GM18868 (cell line): ENCODE results near the gene LTC4S.
"Not testable (repeated sequence)": the region's sequence is repeated elsewhere in the genome, so short reads cannot be mapped to it uniquely, and the experiment has no call there.

Experiments
- ATAC-seq: cut with Tn5 transposase; IDR thresholded peaks from one replicate; pipeline ENCODE4 v1.9.1; 2021; ENCODE audit warnings: mild to moderate bottlenecking, moderate library complexity; ENCODE audit not compliant: unreplicated experiment

The LTC4S gene, protein sequence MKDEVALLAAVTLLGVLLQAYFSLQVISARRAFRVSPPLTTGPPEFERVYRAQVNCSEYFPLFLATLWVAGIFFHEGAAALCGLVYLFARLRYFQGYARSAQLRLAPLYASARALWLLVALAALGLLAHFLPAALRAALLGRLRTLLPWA

DNA sequence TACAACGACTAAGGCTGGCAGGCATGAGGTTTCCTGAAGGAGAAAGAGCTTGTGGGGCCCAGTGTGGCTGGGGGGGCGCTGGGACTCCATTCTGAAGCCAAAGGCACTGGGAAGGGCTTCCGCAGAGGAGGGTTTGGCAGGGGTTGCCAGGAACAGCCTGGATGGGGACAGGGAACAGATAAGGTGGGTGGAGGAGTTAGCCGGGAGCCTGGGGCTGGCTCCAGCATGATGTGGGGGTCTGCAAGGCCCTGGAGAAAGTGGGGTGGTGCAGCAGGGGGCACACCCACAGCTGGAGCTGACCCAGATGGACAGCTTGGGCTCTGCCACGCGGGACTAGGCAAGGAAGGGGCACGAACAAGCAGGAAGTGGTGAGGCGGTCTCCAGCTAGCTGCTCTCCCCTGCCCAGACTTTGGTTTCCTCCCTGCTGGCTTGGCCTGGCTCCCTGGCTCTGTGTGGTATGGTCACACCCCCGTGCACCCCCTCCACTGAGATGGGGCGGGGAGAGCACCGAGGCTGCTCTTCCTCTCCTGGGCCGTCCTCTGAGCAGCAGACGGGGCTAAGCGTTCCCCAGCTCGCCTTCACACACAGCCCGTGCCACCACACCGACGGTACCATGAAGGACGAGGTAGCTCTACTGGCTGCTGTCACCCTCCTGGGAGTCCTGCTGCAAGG is at the start of gene LTC4S:
Gene LTC4S (plus strand): TSS at position 519 of the 672 bp plus-strand sequence. CDS start 95 bp downstream, at position 614.
- peak; percentile 31 for ATAC-seq

DNA sequence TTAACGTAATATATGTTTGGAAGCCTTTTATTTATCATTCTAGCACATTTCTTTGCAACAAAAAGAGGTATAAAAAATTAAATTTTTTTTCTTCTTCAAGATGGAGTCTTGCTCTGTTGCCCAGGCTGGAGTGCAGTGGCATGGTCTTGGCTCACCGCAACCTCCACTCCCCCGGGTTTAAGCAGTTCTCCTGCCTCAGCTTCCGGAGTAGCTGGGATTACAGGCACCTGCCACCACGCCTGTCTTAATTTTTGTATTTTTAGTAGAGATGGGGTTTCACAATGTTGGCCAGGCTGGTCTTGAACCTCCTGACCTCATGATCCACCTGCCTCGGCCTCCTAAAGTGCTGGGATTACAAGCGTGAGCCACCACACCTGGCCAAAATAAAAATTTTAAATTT is 49.7 kb upstream of the LTC4S start:
- ATAC-seq: not testable (repeated sequence)

DNA sequence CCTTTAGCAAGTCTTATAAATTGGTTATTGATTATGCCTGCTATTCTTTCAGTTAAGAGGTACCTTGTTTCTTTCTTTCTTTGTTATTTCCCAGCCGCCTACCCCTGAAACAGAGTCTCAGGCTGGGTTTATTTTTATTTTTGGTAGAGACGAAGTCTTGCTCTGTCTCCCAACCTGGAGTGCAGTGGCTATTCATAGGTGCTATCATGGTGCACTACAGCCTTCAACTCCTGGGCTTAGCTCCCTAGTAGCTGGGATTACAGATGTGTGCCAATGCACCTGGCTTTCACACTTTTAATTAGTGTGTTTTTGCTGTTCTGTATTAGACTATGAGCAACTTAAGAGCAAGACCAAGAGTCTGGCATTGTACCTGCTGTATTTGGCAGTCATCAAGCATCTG is 46.9 kb upstream of the LTC4S start:
- no peak for ATAC-seq

DNA sequence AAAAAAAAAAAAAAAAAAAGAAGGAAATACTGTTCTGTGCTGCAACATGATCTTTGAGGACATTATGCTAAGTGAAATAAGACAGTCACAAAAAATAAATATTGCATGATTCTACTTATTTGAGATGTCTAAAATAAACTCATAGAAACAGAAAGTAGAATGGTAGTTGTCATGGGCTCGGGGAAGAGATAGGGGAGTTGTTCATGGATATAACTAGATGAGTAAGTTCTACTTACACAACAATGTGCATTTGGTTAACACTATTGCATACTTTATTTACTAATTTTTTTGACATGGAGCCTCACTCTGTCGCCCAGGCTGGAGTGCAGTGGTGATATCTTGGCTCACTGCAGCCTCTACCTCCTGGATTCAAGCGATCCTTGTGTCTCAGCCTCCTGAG is 46.0 kb upstream of the LTC4S start:
- no peak for ATAC-seq

DNA sequence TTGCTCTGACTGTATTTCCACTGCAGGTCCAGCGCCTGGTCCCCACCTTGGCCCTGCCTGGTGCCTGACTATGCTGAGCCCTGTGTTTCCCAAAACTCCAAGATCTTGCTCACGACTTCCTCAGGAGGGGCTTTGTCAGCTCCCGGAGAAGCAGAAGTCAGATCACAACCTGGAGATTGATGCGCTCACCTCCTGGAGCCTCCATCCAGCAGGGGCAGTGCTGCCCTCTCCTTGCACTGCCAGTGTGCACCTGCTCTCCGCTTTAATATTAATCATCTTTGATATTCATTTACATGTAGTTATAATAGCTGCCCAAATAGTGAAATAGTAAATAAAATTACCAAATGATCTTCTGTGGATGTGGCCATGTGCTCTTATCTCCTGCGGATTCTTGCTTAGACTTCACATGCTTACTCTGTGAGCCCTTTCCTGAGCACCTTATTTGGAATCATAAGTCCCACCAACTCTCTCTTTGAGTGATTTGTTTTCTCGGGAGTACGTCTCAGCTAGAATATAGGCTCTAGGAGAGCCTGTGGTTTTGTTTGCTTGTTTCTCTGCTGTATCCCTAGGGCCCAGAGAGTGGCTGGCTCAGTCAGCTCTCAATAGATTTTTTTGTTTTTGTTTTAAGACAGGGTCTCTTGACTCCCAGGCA is 43.8 kb upstream of the LTC4S start:
- no peak for ATAC-seq

DNA sequence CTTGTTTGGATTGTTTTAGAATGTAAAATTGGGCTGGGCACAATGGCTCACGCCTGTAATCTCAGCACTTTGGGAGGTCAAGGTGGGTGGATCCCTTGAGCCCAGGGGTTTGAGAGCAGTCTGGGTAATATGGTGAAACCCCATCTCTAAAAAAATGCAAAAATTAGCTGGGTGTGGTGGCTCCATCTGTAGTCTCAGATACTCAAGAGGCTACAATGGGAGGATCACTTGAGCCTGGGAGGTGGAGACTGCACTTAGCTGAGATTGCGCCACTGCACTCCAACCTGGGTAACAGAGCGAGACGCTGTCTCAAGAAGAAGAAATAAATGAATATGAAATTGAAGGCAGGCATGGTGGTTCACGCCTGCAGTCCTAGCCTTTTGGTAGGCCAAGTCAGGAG is 39.8 kb upstream of the LTC4S start:
- no peak for ATAC-seq

DNA sequence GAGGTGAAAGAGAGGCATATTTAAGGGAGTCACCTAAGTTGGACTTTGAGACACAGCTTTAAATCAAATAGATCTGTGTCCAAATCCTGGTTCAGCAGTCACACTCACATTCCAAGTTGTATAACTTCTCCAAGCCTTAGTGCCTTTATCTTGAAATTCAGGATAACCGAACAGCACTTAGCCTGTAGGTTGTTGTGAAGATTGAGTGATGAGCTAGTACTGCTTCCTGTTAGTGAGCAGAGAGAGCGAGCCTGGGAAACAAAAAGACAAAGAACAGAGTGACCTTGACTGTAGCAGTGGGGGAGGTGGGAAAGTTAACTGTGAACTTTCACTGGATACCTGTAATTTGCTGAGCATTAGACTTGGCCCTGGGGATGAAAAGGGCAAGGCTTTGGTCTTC is 38.8 kb upstream of the LTC4S start:
- no peak for ATAC-seq

DNA sequence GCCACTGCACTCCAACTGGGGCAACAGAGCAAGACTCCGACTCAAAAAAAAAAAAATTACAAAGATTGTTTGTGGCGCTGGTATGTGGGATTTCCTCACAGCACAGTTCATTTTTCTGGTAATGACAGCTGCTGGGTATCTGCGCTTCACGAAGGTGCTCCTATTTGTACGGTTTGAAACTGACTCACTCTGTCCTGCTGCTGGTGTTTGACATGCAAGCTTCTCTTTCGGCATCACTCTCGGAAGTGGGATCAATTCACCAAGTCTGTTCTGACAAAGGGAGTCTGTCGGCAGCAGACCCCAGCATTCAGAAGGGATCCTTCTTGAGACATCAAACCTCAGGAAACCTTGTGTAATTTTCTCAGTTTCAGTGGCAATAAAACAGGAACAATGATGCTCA is 34.8 kb upstream of the LTC4S start:
- ATAC-seq: no peak

DNA sequence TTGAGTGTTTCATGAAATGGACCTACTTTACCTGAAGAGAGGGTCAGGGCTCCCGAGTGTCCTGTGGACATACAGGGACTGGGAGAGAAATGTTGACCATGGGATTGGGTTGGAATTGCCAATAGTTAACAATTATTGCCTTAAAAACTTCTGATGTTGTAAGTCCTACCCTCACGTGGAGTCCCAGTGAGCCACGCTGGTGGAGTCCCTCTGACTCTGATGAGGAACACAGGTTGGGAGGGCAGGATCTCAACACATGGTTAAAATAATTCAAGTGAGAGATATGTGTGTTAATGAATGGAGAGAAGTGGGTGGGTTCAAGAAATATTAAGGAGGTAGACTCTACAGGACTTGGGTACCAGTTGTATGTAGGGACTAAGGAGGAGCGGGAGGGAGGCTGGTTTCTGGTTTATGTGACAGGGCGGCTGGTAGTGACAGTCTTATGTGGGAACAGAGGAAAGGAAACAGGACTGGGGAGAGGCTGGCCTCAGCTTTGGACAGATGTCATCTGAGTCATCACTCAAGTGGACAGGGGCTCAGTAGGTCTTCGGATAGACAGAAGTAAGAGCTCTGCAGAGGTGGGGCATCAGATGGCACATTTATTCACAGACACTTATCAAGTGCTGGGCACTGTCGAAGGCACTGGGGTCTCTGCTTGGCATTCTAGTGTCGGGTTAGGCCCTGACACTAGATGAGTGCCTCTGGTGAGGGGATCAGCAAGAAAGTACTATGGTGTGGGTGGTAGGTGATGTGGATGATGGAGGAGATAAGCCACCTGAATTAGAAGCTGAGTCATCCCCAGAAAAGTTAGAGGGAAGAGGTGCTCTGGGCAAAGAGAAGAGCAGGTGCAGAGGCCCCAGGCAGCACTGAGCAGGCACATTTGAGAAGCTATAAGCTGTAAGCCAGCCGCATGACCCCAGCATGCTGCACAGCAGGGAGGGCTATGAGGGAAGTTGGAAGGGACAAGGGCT is 33.9 kb upstream of the LTC4S start:
- peak; percentile 80 for ATAC-seq

DNA sequence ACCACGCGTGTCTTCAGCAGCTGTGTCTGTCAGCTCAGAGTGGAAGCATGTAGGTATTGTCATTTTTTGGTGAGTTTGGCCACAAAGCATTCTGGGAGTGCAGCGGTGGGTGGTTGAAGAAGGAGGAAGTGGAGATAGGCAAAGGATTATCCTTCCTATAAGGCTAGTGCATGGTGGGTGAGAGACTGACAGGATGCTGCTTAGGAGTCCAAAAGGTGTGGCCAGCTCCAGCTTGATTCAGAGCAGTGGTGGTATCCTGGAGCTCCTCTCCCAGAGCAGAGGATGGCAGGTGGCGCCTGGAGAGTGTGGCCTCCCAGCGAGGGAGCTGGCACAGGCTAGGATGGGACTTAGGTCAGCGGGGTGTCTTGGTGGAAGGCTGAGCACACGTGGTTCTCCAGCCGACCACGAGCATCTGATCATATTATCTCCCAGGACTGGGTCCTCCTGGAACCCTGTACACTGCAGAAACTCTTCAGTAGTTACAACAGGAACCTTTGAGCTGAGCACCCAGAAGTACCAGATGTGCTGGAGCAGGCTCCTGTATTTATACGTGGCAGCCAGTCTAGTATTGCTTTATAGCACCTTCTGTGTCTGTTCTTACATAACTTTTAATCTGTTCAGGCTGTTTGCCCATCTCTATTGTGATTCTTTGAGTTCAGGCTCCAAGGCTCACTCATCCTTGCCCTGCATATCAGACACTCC is 31.6 kb upstream of the LTC4S start:
- ATAC-seq: no peak

DNA sequence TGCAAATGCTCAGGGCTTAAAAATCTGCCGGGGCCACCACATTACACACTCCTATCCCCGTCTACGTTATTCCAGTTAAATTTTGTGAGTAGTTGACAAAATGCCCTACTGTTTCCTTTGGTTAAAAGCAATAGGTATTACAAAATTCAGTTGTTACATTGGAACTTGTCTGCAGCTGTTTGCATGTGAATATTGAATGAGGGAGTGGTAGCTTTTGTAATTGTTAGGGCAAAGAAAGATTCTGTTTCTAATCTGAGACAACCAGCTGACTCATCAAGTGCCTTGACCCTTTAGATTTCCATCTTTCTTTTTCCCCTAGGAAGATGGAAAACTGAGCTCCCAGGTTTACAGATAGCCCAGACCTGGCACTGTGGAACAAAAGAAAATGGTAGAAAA is 31.0 kb upstream of the LTC4S start:
- ATAC-seq: no peak

DNA sequence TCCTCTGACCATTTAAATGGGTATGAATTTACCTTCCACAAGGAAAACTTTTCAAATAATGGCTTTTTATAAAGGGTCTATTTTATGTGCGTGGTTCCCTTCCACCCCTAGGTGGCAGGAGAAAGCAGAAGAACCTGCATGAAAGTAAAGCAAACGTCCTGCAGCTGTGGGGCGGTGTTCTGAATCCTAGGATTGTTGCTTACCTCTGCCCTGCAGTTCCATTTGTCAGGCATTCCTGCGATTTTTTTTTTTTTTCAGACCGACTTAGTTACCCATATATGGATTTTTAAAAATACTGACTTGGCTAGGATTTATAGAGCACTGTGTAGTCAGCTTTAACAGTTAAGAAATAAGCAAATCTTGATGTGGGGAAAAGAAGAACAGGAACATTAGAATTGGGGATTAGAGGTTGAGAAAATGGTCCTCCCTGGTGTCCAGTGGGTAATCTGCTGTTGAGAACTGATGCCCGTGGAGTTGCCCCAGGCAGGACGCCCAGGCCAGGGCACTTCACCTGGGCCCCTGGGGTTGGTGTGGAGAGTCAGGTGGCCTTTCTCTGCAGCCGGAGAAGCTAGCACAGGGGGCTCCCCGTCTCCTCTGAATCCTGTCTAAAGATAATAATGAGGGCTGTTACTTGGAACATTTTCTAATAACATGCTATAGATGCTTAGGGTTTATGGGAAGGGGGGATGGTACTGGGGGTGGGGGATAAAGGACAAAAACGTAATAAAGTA is 30.4 kb upstream of the LTC4S start:
- peak; percentile 39 for ATAC-seq

DNA sequence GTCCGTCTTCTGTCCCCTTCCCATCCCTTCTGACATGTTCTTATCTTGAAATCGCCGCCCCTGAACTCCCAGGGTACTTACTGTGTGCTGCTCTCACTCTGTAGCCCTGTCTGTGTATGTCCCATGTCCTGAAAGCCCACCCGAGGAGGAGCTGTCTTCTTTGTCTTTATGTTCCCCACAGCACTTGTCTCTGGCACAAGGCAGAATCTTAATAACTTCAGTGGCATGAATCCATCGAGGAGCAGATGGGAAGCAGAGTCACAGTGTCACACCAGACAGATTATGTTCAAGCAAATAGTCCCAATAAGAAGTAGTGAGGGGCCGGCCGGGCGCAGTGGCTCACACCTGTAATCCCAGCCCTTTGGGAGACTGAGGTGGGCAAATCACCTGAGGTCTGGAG is 29.7 kb upstream of the LTC4S start:
- ATAC-seq: no peak

DNA sequence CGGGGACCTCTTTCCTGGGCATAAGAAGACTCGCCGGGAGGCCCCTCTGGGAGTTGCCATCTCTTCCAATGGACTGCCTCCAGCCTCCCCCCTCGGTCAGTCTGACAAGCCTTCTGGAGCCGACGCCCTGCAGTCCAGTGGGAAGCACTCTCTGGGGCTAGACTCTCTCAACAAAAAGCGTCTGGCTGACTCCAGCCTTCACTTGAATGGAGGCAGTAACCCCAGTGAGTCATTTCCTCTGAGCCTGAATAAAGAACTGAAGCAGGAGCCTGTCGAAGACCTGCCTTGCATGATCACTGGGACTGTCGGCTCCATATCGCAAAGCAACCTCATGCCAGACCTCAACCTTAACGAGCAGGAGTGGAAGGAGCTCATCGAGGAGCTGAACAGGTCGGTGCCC is 28.4 kb upstream of the LTC4S start:
- no peak for ATAC-seq

DNA sequence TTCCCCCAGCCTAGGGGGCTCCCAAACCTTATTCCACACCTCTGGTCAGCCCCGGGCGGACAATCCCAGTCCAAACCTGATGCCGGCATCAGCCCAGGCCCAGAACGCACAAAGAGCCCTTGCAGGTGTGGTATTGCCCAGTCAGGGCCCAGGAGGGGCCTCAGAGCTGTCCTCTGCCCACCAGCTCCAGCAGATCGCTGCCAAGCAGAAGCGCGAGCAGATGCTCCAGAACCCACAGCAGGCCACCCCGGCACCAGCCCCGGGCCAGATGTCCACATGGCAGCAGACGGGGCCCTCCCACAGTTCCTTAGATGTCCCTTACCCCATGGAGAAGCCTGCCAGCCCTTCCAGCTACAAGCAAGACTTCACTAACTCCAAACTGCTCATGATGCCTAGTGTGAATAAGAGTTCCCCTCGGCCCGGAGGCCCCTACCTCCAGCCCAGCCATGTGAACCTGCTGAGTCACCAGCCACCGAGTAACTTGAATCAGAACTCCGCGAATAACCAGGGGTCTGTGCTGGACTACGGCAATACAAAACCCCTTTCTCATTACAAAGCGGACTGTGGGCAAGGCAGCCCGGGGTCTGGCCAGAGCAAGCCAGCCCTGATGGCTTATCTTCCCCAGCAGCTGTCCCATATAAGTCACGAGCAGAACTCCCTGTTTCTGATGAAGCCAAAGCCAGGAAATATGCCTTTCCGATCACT is 27.6 kb upstream of the LTC4S start:
- no peak for ATAC-seq

DNA sequence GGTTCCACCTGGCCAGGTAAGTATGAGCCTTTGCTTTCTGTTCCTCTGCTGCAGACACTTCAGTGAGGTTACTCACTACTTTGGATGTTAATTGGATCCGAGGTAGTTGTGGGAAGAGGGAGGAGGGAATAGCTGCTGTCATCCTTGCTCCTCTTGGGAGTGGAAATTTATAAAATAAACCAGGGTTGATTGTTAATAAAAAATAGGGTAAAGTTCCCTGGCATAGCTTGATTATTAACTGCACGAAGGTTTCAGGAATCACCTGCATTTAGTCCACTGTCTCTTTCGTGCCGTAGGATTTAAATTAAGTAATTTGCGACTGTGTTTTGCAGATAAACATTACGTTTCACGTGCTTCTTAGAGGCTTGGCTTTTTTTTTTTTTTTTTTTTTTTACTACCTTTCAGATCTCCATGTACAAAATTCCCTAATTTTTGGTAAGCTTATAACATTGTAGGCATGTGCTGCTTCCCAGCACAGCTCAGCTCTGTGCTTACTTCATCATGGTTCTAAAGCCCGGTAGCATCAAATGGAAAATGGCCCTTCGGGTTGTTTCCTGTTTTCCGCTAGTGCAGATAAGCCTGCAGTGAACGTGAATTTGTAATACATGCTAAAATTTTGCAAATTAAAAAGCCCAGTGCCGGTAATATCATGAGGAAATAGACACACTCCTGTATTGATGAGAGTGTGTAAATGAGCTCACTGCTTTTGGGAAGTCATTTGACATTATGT is 26.9 kb upstream of the LTC4S start:
- no peak for ATAC-seq

DNA sequence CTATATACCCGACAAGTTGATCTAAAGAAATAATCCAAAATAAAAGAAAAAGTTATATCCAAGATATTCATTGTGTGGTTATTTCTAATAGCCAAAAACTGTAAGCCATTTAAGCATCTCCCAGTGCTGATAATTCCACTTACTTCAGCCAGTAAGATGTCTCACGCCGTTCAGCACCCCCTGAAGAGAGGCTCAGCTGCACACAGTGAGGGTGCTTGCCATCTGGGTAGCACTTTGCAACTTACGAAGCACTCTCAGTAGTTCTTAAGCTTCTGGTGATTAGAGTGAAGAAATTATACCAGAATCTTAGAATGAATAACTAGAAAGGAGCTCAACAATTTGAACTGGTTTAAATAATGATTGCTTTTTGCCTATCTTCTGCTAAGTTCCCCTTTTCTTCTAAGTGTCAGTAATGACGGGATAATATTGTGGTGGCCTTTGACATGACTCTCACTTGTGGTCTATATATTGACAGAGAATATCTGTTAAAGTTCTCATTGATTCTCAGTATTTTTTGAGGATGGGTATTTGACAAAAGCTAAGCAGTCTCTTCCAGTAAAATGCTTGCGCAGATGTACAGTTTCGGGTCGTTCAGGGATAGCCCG is 26.2 kb upstream of the LTC4S start:
- no peak for ATAC-seq

DNA sequence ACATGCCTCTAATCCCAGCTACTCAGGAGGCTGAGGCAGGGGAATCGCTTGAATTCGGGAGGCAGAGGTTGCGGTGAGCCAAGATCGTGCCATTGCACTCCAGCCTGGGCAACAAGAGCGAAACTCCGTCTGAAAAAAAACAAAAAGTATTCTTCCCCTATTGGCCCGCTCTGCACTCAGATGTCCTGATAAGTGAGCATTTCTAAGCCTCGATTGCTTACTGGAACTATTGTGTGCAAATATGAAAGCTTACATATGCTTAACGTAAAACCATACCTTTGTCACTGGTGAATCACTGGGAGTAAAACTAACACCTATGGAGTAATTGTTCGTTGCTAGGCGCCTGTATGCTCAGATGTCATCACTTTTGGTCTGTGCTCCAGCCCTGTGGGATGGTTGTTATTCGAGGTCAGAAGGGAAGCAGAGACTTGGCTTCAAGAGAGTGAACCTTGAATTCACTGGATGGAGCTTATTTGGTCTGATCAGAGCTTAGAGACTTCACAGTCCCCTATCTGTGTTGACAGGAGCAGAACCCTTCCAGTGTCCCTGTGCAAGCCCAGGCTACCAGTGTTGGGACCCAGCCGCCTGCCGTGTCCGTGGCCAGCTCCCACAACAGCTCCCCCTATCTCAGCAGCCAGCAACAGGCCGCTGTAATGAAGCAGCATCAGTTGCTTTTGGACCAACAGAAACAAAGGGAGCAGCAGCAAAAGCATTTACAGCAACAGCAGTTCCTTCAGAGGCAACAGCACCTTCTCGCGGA is 25.3 kb upstream of the LTC4S start:
- no peak for ATAC-seq
